Measurements from ENCODE around the gene REP15.
A peak's percentile ranks its signal among the peaks of the same experiment; 100 is the strongest.
"Not testable (repeated sequence)": the region's sequence is repeated elsewhere in the genome, so short reads cannot be mapped to it uniquely, and the experiment has no call there.

The REP15 gene

GRCh38 chr12:27696293-27696652, at the start of gene REP15:
TSS of gene REP15 (plus strand) at chr12:27696447. CDS start at chr12:27696563, 116 bp downstream.
- no peak for DNase-seq

- DNase-seq = no peak
Observed at GRCh38 chr12:27650011-27650410, 46.2 kb upstream of the REP15 start.

- DNase-seq = no peak
Observed at GRCh38 chr12:27651201-27651600, 45.0 kb upstream of the REP15 start.

GRCh38 chr12:27652174-27652763, 44.0 kb upstream of the REP15 start:
- peak; percentile 63 to 67 for DNase-seq

GRCh38 chr12:27653661-27654060, 42.6 kb upstream of the REP15 start:
- no peak for DNase-seq

- not testable (repeated sequence) for DNase-seq
Observed at GRCh38 chr12:27655476-27655875, 40.8 kb upstream of the REP15 start.

GRCh38 chr12:27657296-27657695, 39.0 kb upstream of the REP15 start:
- DNase-seq = no peak

GRCh38 chr12:27665704-27666103, 30.5 kb upstream of the REP15 start:
- no peak for DNase-seq

GRCh38 chr12:27666510-27666909, 29.7 kb upstream of the REP15 start:
- DNase-seq = no peak

- no peak for DNase-seq
Observed at GRCh38 chr12:27667540-27667939, 28.7 kb upstream of the REP15 start.

GRCh38 chr12:27672051-27672450, 24.2 kb upstream of the REP15 start:
- DNase-seq = no peak

GRCh38 chr12:27672643-27673042, 23.6 kb upstream of the REP15 start:
- no peak for DNase-seq

- DNase-seq = no peak
Observed at GRCh38 chr12:27673101-27673718, 23.0 kb upstream of the REP15 start.

GRCh38 chr12:27674989-27675388, 21.3 kb upstream of the REP15 start:
- no peak for DNase-seq

- no peak for DNase-seq
Observed at GRCh38 chr12:27680619-27681018, 15.6 kb upstream of the REP15 start.

- no peak for DNase-seq
Observed at GRCh38 chr12:27682534-27682933, 13.7 kb upstream of the REP15 start.

GRCh38 chr12:27685274-27685673, 11.0 kb upstream of the REP15 start:
- DNase-seq = no peak

GRCh38 chr12:27686147-27686546, 10.1 kb upstream of the REP15 start:
- DNase-seq = no peak

GRCh38 chr12:27688671-27689070, 7.6 kb upstream of the REP15 start:
- no peak for DNase-seq

- no peak for DNase-seq
Observed at GRCh38 chr12:27689558-27690180, 6.6 kb upstream of the REP15 start.

- DNase-seq = no peak
Observed at GRCh38 chr12:27693403-27693802, 2.8 kb upstream of the REP15 start.

- DNase-seq = no peak
Observed at GRCh38 chr12:27695556-27696292, 523 bp upstream of the REP15 start.

- no peak for DNase-seq
Observed at GRCh38 chr12:27696864-27697564, 767 bp downstream of the REP15 start.
